Measurements from ENCODE around the gene HOXD12.

Gene HOXD12

GRCh38 chr2:176079831-176080539, 19.6 kb upstream of the HOXD12 start:
- in situ Hi-C loops (cut with MboI; ENCODE audit: low pct_unique_long_range_greater_than_20kb, low sequenced_read_pairs): loop anchor here (25.0 kb wide), 2 partner anchors 393 to 718 kb away; no protein-coding TSS in a partner anchor
- peak; percentile 87 for DNase-seq

GRCh38 chr2:176080540-176081375, 18.8 kb upstream of the HOXD12 start:
- in situ Hi-C loops (cut with MboI; ENCODE audit: low pct_unique_long_range_greater_than_20kb, low sequenced_read_pairs): loop anchor here (25.0 kb wide), 2 partner anchors 393 to 718 kb away; no protein-coding TSS in a partner anchor
- peak; percentile 60 for DNase-seq

DNA sequence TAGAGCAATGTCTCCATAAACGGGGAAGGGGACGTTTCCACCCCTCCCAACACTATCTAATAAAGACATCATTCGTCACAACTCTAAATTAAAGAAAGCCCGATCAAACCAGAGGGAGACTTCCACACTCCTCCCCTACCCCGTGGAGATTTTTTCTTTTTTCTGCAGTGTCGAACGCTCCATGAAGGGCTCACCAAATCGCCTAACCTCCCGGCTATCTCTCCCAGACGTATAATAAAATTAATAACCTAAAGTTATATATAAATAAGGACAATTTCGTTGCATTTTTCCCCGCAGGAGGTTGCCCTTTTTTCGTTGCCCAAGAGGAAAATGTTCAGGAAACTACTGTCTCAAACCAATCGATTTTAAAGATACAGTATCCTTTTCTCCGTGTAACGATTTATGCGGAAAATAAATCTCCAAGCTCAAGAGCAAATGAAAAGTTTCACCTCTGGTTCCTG, 18.2 kb upstream of the HOXD12 start:
- in situ Hi-C loops (cut with MboI; ENCODE audit: low pct_unique_long_range_greater_than_20kb, low sequenced_read_pairs): loop anchor here (25.0 kb wide), 2 partner anchors 394 to 719 kb away; no protein-coding TSS in a partner anchor
- no peak for DNase-seq

- in situ Hi-C loops (cut with MboI; ENCODE audit: low pct_unique_long_range_greater_than_20kb, low sequenced_read_pairs): loop anchor here (25.0 kb wide), 2 partner anchors 395 to 720 kb away; no protein-coding TSS in a partner anchor
Measured at GRCh38 chr2:176081837-176082524, 17.6 kb upstream of the HOXD12 start.

GRCh38 chr2:176082525-176082823, 17.1 kb upstream of the HOXD12 start:
- in situ Hi-C loops (cut with MboI; ENCODE audit: low pct_unique_long_range_greater_than_20kb, low sequenced_read_pairs): loop anchor here (25.0 kb wide), 2 partner anchors 395 to 720 kb away; no protein-coding TSS in a partner anchor
- DNase-seq: no peak

More at GRCh38 chr2:176081837-176082524, 17.6 kb upstream of the HOXD12 start:
- DNase-seq: no peak

GRCh38 chr2:176082824-176083751, 16.5 kb upstream of the HOXD12 start:
- DNase-seq: no peak
- in situ Hi-C loops (cut with MboI; ENCODE audit: low pct_unique_long_range_greater_than_20kb, low sequenced_read_pairs): loop anchor here (25.0 kb wide), 2 partner anchors 396 to 721 kb away; no protein-coding TSS in a partner anchor

DNA sequence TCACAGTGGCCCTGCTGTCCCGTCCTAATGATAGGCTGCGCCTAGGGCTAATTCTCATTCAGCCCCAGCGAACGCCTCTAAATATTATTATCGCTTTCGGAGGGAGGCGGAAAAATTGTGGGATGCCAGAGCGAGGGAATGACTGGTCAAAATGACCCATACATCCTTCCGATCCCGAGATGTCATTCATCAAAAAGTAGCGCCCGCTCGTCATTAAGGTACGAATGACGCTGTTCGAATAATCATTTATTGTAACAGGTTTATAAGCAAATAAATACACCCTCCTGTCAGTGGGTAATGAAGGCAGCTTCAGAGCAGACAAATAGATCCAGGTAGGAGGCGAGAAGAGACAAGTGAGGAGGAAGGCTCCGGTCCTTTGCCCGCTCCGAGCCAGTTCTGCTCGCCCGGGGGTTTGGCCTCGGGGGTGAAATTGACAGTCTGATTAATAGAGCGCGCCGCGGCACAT, 15.8 kb upstream of the HOXD12 start, which contains the start of gene EVX2:
Gene EVX2 (minus strand): TSS at position 167 of the 466 bp plus-strand sequence. CDS start 186 bp downstream, outside the sequence.
- in situ Hi-C loops (cut with MboI; ENCODE audit: low pct_unique_long_range_greater_than_20kb, low sequenced_read_pairs): loop anchor here (25.0 kb wide), 2 partner anchors 397 to 722 kb away; no protein-coding TSS in a partner anchor
- DNase-seq: no peak

GRCh38 chr2:176084611-176085119, 14.9 kb upstream of the HOXD12 start:
- no peak for DNase-seq
- in situ Hi-C loops (cut with MboI; ENCODE audit: low pct_unique_long_range_greater_than_20kb, low sequenced_read_pairs): loop anchor here (25.0 kb wide), 2 partner anchors 397 to 722 kb away; no protein-coding TSS in a partner anchor

DNA sequence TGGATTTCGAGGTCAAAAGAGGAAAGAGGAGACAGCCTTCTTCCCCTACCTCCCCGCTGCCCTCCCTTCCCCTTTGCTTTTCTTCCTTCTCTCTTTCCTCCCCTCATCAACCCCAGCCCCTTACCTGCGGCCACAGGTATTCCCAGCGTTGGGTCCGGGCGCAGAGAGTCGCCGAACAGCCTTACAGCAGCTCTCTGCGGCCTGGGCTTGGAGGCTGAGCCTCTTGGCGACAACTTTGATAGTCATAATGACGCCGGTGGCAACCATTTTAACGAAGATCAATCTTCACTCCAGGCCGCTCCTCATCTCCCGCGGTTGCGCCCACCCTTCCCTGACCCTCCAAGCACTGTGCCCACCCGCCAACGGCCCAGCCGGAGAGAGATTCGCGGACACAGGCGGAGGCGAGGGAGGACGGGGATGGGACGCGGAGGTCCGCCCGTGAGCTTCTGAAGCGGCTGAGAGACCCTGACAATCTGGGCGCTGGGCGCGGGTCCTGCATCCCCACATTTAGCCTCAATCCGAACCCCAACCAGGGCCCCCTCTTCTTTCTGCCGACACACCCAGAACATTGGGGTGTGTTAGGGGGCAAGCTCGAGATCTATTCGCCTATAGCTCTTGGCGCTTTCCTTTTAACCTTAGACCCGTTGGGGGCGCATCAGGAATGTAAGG, 14.3 kb upstream of the HOXD12 start:
- DNase-seq: no peak
- in situ Hi-C loops (cut with MboI; ENCODE audit: low pct_unique_long_range_greater_than_20kb, low sequenced_read_pairs): loop anchor here (25.0 kb wide), 2 partner anchors 398 to 723 kb away; no protein-coding TSS in a partner anchor

DNA sequence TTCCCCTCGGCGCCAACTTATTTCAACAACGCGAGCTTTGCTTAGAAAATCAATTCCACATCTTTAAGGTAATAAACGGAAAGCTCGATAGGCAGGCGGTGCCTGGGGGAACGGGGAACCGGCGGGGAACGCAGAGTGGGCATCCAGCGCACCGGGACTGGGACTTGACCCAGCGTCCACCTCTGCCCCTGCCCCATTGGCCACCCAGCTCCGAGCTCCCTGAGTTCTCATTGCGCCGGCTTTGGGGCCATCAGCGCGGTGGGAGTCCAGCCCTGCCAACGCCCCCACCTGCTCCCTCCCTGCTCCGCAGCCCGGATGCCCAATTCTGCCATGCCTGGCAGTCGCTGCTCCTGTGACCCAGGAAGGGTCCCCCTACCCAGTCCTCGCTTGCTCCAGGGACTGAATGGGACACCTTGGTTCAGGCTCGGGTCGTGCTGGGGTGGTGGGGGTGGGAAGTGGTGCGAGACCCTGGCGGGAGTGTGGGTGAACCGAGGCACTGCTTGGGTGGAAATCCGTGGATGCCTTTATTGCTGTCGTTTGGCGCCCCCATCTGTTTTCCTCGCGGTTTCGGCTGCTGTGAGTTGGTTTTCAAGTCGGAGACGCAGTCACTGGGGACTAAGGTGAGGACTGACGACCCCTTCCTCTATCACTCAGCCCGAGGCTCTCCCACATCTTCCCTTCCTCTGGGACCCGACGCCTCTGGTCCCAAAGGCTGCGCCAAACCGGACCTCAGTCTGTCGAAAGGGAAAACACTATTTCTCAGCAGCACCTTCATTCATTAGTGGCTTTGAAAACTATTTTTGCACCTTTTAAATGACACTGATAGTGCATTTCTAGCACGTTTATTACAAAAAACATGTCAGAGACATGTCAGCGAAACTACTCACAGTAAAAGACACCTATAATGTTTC, 13.5 kb upstream of the HOXD12 start:
- peak; percentile 50 for DNase-seq
- in situ Hi-C loops (cut with MboI; ENCODE audit: low pct_unique_long_range_greater_than_20kb, low sequenced_read_pairs): loop anchor here (25.0 kb wide), 2 partner anchors 399 to 724 kb away; no protein-coding TSS in a partner anchor

DNA sequence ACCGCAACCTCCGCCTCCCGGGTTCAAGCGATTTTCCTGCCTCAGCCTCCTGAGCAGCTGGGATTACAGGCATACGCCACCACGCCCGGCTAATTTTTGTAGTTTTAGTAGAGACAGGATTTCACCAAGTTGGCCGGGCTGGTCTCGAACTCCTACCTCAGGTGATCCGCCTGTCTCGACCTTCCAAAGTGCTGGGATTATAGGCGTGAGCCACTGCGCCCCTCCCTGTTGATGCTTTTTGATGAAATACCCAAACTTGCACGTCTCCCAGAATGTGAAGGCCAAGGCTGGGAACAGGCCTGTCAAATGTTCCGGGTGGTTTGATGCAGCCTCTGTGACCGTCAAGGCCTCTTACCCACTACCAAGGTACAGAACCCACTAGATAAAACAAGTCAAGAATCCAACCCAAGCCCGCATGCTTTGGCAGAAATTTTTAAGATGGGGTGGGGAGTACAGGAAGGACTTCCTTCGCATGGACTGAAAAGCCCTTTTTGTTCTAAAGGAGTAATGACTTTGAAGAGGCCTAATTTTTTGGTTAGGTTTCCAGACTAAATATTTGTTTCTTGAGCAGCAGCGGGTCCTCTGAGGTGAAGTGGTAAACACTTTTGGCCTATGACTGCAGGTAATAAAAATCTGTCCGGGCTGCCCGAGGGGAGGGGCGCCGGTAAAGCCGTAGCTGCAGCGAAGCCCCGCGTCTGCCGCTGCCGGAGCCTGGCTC, 12.1 kb upstream of the HOXD12 start:
- in situ Hi-C loops (cut with MboI; ENCODE audit: low pct_unique_long_range_greater_than_20kb, low sequenced_read_pairs): loop anchor here (25.0 kb wide), 2 partner anchors 400 to 725 kb away; no protein-coding TSS in a partner anchor
- no peak for DNase-seq

GRCh38 chr2:176088048-176088936, 11.3 kb upstream of the HOXD12 start:
- peak; percentile 59 for DNase-seq

DNA sequence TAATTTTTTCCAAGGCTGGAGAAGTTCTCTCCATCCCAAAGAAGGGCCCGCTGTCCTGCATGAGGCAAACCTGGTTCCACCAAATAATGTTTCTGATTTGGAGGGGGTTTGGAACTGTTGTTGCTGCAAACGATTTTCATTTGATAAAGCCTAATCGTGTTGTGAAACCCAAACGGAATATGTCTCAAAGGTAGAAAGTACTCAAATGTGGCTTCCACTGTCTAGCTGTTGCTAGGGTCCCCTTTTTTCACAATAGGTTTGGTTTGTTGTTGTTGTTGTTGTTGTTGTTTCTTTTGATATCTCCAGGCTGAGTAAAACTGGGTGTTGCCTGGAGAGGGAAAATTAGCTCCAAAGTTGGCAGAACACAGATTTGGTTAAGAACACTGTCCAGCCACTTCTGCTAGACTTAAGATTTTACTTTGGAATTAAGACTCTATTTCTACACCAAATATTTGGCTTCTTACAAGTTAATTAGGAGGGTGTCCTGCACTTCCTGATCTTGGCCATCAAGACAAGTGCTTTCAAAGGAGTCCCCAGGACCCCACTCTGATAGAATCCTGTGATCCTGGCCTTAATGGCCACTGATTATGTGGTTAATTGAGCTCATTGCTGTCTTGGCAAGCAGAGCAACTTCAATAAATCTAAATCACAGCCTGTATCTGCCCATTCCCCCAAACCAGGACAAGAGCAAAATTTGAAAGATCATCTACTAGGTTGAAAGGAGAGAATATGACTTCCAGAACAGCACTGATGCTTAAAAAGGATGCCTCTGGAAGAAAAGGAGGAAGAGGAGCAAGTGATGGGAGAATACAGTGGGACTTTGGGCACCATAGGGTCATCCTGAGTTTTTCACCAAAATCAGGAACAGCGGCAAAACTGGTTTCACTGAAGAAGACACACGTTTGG, 10.4 kb upstream of the HOXD12 start:
- no peak for DNase-seq
- in situ Hi-C loops (cut with MboI; ENCODE audit: low pct_unique_long_range_greater_than_20kb, low sequenced_read_pairs): loop anchor here (25.0 kb wide), 2 partner anchors 402 to 727 kb away; no protein-coding TSS in a partner anchor

More at GRCh38 chr2:176088048-176088936, 11.3 kb upstream of the HOXD12 start:
- in situ Hi-C loops (cut with MboI; ENCODE audit: low pct_unique_long_range_greater_than_20kb, low sequenced_read_pairs): loop anchor here (25.0 kb wide), 2 partner anchors 401 to 726 kb away; no protein-coding TSS in a partner anchor

Measured in KBM-7 (cell line).